HL-60 (cell line): Measurements from ENCODE around the gene TMEM245.

ENCODE experiments used
- CTCF ChIP-seq: IDR thresholded peaks from one replicate; pipeline ENCODE4 v1.5.1; 2011; ENCODE audit warnings: low read length, control low read depth, inconsistent platforms; ENCODE audit not compliant: insufficient read depth
- GABPA ChIP-seq: IDR thresholded peaks from 2 replicates; pipeline ENCODE4 v1.6.1; 2012; ENCODE audit warnings: low read depth
- POLR2AphosphoS5 ChIP-seq: IDR thresholded peaks from 2 replicates; pipeline ENCODE4 v1.6.1; 2012; ENCODE audit warnings: low read depth

DNA sequence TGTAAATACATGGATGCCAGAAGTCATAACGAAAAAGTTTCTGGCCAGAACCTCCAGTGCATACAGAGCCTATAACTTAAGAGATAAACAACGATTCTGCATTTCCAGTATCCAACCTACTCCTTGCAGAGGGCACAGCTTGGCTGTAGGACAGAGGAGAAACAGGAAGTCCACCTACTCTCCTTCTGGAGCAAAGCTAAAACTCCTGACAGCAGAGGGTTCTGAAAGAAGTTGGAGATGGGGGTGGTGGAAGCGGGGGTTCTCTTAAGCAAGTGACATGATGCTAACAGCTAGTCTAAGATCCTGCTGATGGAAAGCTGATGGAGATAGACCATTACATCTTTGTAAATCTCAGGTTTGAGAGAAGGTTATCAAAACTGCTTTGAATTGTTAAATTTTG, 70.9 kb downstream of the TMEM245 start:
- TF ChIP-seq CTCF (no peak), GABPA (no peak), POLR2AphosphoS5 (no peak)
